GM18858 (cell line): ENCODE results near the gene PSPN.

Experiments used
- ATAC-seq: cut with Tn5 transposase; IDR thresholded peaks from one replicate; pipeline ENCODE4 v1.9.1; 2021; ENCODE audit not compliant: unreplicated experiment

The PSPN gene, protein sequence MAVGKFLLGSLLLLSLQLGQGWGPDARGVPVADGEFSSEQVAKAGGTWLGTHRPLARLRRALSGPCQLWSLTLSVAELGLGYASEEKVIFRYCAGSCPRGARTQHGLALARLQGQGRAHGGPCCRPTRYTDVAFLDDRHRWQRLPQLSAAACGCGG

DNA sequence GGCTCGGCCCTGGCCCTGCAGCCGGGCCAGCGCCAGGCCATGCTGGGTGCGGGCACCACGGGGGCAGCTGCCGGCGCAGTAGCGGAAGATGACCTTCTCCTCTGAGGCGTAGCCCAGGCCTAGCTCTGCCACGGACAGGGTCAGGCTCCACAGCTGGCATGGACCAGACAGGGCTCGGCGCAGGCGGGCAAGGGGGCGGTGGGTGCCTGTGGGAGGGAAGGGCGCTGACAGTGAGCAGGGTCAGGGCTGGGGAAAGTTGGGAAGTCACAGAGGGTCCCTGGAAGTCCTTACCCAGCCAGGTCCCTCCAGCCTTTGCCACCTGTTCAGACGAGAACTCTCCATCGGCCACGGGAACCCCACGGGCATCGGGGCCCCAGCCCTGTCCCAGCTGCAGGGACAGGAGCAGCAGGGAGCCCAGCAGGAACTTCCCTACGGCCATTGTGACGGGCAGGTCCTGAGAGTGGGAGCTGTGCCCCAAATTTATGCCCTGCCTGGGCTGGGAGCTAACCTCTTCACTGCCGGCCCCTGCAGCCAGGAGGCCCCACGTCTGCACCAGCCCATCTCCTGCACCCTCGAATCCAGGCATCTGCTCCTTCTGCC lies at the start of gene PSPN:
PSPN (minus strand) TSS at position 523 of the 600 bp plus-strand sequence; CDS start at position 439, 84 bp downstream.
- ATAC-seq = no peak

DNA sequence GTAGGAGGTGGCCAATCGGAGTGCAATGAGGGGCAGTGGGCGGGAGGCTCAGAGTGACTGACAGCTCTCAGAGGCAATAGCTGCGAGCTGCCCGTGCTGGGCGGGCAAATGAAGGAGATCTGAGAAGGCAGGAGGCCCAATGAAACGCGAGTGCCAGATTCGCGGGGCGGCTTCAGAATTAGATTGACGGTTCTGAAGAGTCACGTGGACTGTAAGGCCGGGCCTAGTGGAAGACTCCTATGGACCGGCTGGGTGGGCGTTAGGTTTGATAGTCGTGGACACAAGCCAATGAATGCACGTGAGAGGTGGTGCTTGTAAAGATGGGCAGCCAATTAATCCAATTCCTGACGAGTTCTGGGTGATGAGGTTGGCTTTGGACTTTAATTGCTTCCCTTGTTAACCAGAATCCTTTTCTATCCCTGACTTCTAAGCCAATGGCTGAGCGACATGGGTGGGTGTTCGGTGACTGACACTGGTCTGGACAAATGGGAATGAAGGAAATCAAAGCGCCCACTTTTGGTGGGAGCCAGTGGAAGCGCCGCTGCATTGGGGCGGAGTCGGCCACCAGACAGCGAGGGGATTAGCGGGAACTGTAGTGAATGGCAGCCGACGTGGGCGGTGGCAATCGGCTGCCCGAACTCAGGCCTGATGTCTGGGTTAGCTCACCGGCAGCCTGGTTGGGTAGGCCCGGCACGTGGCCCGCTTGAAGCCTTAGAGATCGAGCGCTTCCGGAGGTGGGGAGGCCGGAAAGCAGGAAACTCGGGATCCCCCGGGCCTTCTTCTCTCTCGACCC lies 49.4 kb upstream of the PSPN start:
- ATAC-seq = peak; percentile 73

DNA sequence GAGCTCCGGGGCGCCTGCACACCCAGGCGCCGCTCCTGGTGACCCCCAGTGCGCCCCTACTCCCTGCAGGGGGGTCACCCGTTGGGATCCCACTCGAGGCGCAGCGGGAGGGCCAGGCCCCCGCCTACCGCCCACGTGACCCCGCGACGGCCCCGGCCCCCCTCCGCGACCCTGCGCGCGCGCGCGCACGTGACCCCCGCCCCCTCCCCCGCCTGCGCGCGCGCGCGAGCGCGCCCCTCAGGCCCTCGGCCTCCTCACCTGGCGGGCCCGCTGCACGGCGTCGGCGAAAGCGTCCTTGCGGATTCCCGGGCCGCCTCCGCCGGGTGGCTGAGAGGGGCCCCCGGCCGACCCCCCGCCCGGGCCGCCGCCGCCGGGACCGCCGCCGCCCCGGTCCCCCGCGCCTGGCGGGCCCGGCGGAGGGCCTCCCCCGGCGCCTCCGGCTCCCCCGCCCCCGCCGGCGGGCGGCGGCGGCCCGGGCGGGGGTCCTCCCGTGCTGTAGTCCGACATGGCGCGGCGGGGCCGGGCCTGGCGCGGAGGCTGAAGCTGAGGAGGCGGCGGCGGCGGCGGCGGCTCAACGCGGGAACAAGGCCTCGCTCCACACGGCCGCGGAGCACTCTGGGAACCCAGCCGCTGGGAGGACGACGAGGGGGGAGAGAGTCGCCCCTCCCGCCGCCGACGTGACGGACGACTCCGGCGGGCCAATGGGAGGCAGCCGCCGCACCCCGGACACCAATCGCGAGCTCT lies 48.6 kb upstream of the PSPN start, which contains the start of gene KHSRP:
KHSRP (minus strand) TSS at position 617 of the 744 bp plus-strand sequence; CDS start at position 507, 110 bp downstream.
- no peak for ATAC-seq

DNA sequence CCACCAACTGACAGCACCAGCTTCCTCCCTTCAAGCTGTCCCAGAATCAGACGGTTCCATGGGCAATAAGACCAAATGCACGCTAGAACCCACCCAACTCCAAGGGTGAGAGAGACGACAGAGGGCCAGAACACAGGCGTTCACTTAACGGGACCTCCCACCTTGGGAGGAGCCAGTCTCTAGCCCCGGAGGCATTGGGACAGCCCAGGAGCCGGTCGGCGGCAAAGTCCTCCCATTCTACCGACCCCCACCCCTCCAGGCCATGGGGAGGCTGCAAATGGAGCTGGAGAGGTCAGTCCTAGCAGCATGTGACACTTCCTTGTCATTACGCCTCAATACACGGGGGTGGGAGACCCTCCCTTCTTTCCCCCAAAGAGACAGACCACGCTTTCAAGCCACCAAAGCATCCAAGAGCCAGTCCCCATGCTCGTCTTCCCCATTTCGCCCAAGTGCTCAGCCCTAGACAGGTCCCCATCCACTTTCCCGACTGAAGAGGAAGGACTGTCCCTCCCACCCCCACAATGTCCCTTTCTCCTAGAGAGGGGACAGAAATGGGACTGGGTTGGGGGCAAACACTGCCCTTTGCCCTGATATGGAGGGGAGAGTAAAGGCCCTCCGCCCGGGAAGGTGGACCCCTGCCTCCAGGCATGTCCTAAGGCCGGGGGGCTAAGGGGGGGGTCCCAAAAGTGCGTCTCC lies 47.9 kb upstream of the PSPN start:
- no peak for ATAC-seq

DNA sequence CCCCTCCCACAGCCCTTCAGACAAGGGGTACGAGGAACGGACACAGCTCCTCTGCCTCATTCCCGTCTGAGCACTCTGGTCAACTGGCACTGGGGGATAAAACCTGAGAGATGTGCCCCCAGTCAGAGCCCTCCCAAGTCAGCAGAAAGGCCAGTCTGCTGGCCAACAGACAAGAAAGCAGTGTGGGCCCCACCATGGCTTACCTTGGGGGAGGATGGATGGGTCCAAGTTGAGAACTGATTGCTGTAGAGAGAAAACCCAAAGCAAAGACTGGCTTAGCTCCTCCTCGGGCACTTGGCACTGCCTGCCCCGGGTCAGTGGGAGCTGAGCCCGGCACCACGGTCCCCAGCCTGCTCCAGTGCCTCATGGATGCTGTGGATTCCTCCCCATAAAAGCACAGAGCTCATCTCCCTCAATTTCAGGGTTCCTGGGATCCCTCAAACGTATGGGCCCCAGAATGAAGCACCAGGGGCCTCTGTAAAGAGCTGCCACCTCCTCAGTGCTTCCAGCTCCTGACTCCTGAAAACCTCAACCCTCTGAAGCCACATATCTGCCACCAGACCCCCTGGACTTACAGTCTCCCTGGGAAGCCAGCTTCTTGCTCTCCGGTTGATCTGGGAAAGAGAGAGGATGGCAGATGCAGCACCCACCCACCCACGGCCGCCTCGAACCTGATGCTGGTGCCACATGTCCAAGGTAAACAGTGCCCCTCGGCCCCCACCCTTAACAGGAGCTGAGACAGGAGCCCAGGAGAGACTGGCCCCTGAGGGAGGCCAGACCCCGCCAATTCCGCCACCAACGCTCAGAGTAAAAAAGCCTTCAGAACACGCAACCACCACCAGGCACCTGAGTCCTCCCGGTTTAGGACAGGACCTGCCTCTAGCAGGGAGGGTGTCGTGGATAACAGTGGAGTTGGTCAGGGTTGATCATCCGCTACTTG lies 45.6 kb upstream of the PSPN start:
- no peak for ATAC-seq

DNA sequence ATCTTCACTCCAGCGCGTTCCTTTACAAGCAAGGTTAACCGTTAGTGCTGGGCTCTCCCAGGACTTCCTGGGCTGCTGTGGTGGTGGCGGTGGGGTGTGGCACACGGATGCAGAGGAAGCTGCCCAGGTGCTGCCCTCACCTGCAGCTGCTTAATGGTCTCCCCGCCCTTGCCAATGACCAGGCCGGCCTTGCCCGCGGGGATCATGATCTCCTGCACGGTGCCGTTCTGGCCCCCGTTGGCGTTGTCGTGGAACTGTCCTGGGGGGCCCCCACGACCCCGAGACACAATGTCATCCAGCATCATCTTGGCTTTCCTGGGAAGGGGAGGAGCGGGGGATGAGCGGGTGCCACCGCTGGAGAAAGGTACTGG lies 42.8 kb upstream of the PSPN start:
- no peak for ATAC-seq

DNA sequence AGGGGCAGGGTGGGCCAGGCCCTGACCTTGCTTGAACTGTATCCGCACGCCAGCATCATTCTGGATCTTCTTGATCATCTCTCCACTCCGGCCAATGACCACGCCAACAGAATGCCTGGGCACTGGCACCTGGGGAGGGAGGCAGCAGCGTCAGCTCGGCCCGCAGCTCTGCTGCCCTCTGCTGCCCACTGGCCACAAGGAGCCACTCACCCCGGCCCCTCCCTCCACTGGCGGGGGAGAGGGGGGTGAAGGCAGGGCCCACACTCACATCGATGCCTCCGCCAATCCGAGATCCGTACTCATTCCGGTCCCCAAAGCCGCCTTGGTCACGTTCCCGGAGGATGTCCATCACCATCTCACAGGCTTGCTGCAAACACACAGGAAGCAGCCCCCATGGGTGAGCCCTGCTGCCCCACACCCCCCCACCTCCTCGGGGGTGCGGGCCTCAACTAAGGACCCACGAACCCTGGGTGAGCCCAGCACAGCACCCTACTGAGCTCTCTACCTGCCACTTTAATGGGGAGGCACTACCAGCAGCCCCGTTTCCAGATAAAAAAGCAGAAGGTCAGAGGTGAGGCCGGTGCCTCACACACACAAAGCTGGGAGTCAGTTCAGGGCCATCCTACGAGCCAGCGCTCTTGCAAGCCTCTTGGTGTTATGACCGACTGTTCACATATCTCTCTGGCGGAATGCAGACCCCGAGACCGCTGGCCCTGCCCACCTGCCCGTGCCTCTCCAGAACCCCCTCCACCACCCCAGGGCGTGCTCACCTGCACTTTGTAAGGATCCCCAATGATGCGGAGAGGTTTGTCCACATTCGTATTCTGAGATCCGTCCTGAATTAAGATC lies 42.2 kb upstream of the PSPN start:
- ATAC-seq = no peak

DNA sequence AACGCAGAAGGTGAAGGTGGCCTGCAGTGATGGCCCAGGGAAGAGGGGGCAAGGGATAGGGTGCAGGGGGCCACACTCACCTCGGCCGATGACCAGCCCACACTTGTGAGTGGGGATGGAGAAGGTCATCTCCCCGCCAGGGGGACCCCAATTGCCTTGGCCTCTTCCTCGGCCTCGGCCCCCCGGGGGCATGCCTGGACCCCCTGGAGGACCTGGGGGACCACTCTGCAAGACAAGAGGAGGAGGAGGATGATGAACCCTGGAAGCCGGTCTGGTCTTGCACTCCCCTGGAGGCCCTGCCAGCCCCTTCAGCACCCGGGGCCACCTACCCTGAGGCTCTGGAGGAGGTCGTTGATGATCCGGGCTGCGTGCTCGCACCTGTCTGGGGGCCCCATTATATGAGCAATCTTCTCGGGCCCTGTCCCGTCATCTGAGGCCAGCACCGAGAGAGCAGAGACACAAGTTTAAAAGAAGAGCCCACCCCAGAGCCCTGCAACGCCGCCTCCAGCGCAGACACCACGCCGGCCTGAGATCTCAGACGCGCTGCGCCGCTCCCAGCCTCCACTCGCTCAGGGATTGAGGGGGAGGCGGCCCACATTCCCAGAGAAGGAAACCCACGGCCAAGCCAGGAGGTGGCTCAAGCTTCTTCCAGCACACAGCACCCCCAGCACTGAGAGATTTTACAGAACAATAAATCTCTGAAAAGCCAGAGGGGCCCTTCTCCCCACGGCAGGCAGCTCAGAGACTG lies 41.1 kb upstream of the PSPN start:
- ATAC-seq = no peak

DNA sequence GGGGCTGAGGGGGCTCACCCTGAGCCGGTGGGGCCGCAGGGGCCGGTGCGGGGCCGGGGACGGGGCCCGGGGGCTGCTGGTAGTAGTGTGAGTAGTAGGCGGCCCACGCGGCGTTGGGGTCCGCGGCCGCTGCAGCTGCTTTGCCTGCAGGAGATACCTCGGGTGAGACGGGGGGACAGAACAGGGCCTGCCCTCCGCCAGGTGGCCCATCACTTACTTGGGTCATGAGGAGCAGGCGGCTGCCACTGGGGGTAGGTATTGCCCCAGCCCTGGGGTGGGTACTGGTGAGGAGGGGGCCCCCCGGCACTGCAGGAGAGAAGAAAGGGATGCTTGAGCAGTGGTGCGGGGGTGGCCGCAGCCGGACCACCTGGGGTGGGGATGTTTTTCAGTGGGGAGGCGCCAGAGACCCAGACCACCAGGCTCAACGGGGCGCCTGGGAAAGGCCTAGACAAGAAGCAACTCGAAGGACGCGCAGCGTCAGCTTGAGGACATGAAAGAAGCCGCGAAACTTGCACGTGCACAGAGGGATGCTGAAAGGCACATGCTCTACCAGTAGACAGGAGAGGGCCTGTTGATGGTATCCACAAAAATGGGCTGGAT lies 40.0 kb upstream of the PSPN start:
- no peak for ATAC-seq

DNA sequence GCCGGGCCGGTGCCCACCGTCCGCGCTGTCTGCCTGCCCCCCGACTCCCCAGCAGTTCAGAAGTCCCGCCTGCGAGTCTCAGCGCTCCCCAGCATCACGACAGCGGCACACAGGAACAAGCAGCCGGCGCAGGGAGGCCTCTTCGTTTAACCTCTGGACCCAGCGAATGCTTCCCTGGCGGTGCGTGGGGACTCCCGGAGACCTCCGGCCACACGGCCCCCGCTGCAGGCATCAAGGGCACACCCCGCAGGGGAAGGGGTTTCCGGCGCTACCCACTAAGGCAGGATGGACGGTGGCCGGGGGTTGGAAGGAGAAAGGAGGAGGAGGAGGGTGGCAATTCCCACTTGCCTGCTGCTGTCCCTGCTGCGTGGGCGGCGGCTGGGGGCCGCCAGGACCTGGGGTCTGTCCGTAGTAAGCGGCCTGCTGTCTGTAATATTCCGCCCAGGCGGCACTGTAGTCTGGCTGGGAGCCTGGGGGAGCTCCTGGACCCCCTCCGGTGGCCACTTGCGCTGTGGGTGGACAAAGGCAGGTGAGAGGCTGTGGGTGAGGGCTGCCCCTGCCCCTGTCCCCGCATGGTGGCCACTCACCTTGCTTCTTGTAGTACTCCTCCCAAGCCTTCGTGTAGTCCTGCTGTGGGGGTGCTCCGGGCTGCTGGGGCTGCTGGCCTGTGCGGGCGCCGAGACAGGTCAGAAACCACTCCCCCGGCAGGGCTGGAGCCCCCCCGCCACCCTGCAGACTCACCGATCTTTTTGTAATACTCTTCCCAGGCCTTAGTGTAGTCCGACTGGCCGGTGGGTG lies 39.3 kb upstream of the PSPN start:
- no peak for ATAC-seq

DNA sequence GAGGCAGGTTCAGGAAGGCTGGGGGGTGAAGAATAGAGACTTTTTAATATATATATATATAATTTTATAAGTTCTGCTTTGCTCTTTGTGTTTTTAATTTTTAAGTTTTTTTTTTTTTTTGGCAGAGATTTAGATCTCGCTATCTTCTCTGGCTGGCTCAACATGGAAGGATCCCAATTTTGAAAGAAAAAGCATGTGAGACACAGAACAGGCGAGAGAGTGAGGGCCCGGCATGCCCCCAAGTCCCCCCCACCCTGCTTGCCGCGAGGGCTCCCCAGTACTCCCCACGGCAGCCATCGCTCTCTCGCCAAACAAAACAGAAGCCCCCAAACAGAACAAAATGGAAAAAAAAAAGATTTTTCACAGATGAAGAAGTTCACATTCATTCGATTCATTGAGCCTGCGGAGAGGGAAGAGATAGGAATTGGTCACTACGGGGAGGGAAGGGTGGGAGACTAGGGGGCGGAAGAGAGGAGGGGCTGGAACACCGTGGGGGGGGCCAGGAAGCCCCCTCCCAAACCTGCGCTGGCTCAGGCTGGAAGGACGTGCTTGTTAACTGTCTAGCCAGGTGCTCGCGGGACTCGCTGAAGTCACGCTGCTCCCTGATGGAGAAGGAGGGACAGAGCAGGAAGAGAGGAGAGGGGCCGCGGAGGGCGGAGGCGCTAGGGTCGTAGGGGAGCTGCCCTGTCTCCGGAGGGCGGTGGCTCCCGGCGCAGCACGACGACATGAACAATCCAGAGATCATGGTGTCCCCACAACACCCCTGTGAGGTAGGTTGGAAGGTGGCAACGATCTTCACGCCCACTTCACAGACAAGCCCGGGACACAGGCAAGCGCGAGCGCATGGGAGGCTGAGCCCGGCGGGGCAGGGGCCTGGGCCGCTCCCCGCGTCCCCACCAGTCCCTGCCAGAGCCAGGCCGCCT lies 38.2 kb upstream of the PSPN start:
- no peak for ATAC-seq

DNA sequence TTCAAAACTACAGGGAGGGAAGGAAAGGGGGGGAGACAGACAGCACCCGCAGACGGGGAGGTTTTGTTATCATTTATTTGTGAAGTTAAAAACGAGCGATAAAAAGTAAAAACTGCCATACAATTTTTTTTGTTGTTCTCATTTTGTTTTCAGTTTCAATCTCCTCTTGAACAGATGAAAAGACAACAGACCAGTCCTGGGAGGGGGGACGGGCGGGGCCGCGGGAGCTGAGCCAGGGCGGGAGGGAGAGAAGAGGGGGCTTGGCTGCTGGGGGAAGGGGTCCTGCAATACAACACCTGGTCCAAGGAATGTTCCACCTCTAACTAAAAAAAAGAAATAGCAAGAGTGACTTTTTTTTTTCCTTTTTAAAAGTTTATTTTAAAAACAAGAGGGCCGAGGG lies 37.6 kb upstream of the PSPN start:
- no peak for ATAC-seq

DNA sequence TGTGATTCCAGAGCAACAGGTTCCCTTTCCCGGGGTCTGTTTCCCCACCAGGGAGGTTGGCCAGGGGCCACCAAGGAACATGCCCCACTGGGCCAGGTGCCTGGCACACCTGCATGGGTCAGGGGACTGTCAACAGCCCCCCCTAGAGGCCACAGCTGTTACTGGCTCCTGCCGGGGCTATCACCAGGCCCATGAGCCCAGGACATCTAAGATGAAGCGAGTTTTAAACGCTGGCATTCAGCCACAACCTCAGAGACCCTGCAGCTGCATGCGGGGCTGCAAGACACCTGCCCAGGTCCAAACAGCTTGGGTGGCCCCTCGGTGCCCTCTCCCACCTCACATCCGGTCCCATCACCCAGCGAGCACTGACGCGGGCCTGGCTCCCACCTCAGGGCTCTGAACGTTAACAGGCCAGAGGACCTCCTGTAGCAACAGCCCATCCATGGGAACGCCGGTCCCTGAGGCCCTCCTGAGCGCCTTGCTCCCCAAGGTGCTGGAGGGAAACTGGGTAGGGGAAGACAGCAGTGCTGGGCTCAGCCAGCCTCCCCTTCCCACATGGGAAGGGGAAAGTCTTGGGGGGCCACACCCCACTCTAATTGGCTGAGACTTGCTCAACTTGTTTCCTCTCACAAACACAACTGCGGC lies 36.8 kb upstream of the PSPN start:
- no peak for ATAC-seq

DNA sequence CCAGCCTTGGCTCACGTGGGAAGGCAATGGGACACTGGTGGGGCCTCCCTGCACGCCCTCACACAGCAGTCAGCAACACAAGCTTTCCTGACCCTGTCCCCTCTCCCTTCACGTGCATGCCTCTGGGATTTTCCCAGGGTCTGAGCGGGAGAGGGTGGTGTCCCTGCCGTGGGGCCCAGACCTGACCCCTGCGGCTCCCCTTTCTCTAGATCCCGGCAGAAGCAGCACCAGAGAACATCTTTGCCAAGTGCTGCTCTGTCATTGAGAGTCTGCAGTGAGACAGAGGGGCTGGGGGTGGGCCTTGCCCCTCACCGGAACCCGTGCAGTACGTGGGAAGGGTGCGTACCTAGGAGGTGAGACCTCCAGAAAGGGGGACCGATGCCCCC lies 36.3 kb upstream of the PSPN start:
- ATAC-seq = no peak

DNA sequence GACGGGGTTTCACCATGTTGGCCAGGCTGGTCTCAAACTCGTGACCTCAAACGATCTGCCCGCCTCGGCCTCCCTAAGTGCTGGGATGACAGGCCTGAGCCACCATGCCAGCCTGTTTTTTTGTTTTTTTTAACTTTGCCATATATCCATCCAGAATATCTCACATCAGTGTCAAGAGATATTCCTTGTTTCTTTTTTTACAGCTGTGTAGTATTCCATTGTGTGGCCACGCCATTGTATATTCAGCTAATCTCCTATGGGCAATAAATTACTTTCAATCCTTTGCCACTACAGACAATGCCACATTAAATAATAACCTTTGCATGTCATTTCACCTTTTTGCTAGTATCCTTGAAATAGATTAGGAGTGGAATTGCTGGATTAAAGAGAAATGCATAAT lies 33.6 kb upstream of the PSPN start:
- ATAC-seq = no peak

DNA sequence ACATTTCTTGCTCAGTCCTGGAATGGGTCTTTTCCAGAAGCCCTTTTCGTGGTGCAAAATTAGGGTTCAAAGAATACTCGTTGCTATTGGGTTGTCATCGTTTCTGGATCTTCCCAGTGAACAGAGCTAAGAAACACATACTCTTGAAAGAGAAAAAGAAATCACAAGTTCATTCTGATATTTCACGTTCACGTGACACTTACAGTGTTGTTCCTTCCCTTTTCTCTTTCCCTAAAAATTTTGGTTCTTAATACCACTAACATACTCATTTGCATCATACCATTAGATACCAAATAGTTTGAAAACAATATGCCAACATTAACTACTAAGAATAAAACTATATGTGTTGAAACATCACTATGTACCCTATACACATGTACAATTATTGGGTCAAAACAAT lies 30.7 kb upstream of the PSPN start:
- ATAC-seq = no peak
